ENCODE data around the gene PRMT7.

PRMT7 gene

DNA sequence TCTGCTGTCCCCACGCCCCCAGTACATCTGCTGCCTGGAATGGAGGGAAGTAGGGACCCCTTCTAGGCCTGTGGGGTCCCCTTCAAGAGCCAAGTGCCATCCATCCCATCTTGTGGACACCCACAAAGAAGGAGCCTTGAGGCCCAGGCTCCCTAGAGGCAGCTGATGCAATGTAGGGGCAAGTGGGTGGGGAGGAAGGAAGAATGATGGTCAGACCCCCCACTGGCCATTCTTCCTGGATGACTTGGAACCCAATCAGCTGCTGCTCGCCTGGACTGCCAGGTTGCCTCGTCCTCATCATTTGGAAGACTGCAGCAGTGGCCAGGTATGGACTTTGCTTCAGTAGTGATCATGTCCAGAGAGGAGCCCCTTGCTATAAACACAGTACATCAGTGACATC is 88.6 kb downstream of the PRMT7 start:
- DNase-seq: no peak

GRCh38 chr16:68400083-68400923 is 89.5 kb downstream of the PRMT7 start:
- no peak for DNase-seq

GRCh38 chr16:68400924-68401460 is 90.2 kb downstream of the PRMT7 start:
- no peak for DNase-seq

DNA sequence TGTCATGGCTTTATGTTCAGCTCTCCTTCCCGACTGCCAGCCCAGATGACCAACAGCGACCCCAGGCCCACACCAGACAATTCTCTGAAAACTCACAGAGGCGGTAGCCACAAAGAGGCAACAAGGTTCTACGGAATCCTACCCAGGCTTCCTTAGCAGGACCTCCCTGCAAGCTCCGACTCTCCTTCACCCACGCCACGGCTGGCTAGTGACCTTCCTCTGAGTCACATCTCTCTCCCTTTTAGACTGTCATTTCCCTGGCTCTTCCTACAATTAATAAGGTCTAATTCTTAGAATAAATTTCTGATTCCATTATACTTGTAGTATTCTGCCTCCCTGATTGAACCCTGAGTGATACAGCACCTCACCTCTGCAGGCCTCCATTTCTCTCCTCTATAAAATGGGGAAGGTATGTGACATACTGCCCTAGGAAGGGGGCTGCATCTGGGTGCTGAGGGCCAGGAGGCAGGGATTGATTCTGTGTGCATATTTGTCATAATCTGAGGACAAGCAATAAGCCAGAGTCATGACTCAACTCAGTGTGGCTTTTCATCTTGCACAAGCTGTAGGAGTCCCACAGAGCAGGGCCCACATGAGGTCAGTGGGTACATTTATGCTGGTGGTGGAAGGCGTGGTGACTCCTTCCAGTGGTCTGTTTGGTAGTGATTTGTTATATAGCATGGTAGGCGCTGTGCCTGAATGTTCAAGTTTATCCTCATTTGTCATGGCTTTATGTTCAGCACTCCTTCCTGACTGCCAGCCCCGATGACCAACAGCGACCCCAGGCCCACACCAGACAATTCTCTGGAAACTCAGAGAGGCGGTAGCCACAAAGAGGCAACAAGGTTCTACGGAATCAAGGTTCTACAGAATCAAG is 91.3 kb downstream of the PRMT7 start:
- no peak for DNase-seq

- DNase-seq: peak; percentile 64
Measured at GRCh38 chr16:68402748-68403040, 91.9 kb downstream of the PRMT7 start.

GRCh38 chr16:68403177-68403576 is 92.4 kb downstream of the PRMT7 start:
- no peak for DNase-seq

DNA sequence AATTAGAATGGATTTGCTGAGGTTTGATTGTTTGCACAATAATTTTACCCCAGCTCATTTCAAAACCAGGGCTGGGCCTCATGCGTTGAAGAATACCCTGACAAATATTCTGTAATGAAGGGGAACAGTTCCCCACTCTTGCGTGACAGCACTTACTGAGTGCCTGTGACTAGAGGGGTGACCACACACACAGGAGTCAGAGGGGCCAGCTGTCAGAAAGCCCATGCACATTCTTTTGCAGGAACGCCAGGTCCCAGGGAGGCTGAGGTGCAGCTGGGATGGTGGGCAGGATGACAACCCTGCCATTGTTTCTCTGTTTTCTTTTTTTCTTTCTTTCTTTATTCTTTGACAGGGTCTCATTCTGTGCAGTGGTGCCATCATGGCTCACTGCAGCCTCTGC is 92.9 kb downstream of the PRMT7 start:
- DNase-seq: no peak

- DNase-seq: no peak
Measured at GRCh38 chr16:68404736-68405345, 94.0 kb downstream of the PRMT7 start.

GRCh38 chr16:68406458-68407152 is 95.8 kb downstream of the PRMT7 start:
- DNase-seq: peak; percentile 76
